Measurements from ENCODE around the gene CRB3.

DNA sequence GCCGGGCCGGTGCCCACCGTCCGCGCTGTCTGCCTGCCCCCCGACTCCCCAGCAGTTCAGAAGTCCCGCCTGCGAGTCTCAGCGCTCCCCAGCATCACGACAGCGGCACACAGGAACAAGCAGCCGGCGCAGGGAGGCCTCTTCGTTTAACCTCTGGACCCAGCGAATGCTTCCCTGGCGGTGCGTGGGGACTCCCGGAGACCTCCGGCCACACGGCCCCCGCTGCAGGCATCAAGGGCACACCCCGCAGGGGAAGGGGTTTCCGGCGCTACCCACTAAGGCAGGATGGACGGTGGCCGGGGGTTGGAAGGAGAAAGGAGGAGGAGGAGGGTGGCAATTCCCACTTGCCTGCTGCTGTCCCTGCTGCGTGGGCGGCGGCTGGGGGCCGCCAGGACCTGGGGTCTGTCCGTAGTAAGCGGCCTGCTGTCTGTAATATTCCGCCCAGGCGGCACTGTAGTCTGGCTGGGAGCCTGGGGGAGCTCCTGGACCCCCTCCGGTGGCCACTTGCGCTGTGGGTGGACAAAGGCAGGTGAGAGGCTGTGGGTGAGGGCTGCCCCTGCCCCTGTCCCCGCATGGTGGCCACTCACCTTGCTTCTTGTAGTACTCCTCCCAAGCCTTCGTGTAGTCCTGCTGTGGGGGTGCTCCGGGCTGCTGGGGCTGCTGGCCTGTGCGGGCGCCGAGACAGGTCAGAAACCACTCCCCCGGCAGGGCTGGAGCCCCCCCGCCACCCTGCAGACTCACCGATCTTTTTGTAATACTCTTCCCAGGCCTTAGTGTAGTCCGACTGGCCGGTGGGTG is 49.1 kb upstream of the CRB3 start:
- TF ChIP-seq CTCF (IDR thresholded peaks at IDR 0.05; ENCODE audit: low read length) (no peak), EZH2 (optimal IDR thresholded peaks at IDR 0.05; ENCODE audit: low read depth, low read length) (no peak)

All from MM.1S (cell line).